Trophoblast cell (in vitro differentiated cells and primary cell): ENCODE results near the gene CFAP57.

ENCODE experiments used
- DNase-seq, 2 donors: peaks; one replicate each; pipeline ENCODE4 v3.0.0-alpha.2; 2016
- H2AFZ ChIP-seq: 2 replicates; pipeline ENCODE4 v1.6.1; 2013; ENCODE audit warnings: low read length, moderate library complexity, mild to moderate bottlenecking; ENCODE audit not compliant: insufficient read depth, poor library complexity
- H2AK5ac ChIP-seq: 2 replicates; pipeline ENCODE4 v1.6.1; 2013; ENCODE audit warnings: mild to moderate bottlenecking, low read length
- H2BK120ac ChIP-seq: 2 replicates; pipeline ENCODE4 v1.6.1; 2013; ENCODE audit warnings: low read length, mild to moderate bottlenecking, moderate library complexity; ENCODE audit not compliant: insufficient read depth, poor library complexity
- H2BK12ac ChIP-seq: 2 replicates; pipeline ENCODE4 v1.6.1; 2013; ENCODE audit warnings: mild to moderate bottlenecking, low read length, moderate library complexity
- H2BK5ac ChIP-seq: 2 replicates; pipeline ENCODE4 v1.6.1; 2013; ENCODE audit warnings: low read length, low read depth, moderate library complexity, mild to moderate bottlenecking; ENCODE audit not compliant: poor library complexity
- H3K14ac ChIP-seq: 2 replicates; pipeline ENCODE4 v1.6.1; 2013; ENCODE audit warnings: mild to moderate bottlenecking, low read length
- H3K18ac ChIP-seq: 2 replicates; pipeline ENCODE4 v1.6.1; 2013; ENCODE audit warnings: mild to moderate bottlenecking, low read length
- H3K23ac ChIP-seq: 2 replicates; pipeline ENCODE4 v1.6.1; 2013; ENCODE audit warnings: low read length
- H3K27ac ChIP-seq: 2 replicates; pipeline ENCODE4 v1.5.1; 2013; ENCODE audit warnings: low read depth, mild to moderate bottlenecking, inconsistent platforms, low read length, moderate library complexity
- H3K27me3 ChIP-seq: 2 replicates; pipeline ENCODE4 v1.6.1; 2013; ENCODE audit warnings: inconsistent platforms, mild to moderate bottlenecking, low read length, moderate library complexity; ENCODE audit not compliant: insufficient read depth
- H3K36me3 ChIP-seq, 2 experiments: 1 replicate in 1 of 2; 2 replicates in 1 of 2; pipeline ENCODE4 v1.6.1; 2013; ENCODE audit warnings: low read length in 2 of 2, mild to moderate bottlenecking in 2 of 2, moderate library complexity in 1 of 2; ENCODE audit not compliant: insufficient read depth in 2 of 2, control insufficient read depth in 1 of 2
- H3K4ac ChIP-seq: 2 replicates; pipeline ENCODE4 v1.6.1; 2013; ENCODE audit warnings: low read depth, mild to moderate bottlenecking, low read length, moderate library complexity
- H3K4me1 ChIP-seq, 2 experiments: 1 replicate in 1 of 2; 2 replicates in 1 of 2; pipeline ENCODE4 v1.6.1; 2013; ENCODE audit warnings: low read length in 2 of 2, mild to moderate bottlenecking in 2 of 2, moderate library complexity in 1 of 2; ENCODE audit not compliant: insufficient read depth in 2 of 2, control insufficient read depth in 1 of 2
- H3K4me2 ChIP-seq: 2 replicates; pipeline ENCODE4 v1.6.1; 2013; ENCODE audit warnings: inconsistent platforms, mild to moderate bottlenecking, low read length, moderate library complexity
- H3K4me3 ChIP-seq: 2 replicates; pipeline ENCODE4 v1.5.1; 2013; ENCODE audit warnings: mild to moderate bottlenecking, low read depth, low read length, inconsistent platforms
- H3K79me1 ChIP-seq: one replicate; pipeline ENCODE4 v1.6.1; 2013; ENCODE audit warnings: low read length
- H3K79me2 ChIP-seq: 2 replicates; pipeline ENCODE4 v1.6.1; 2013; ENCODE audit warnings: low read length, mild to moderate bottlenecking; ENCODE audit not compliant: control insufficient read depth, insufficient read depth, poor library complexity
- H3K9ac ChIP-seq: 2 replicates; pipeline ENCODE4 v1.6.1; 2013; ENCODE audit warnings: mild to moderate bottlenecking, low read length
- H3K9me3 ChIP-seq: 2 replicates; pipeline ENCODE4 v1.6.1; 2013; ENCODE audit warnings: low read depth, mild to moderate bottlenecking, control low read depth, inconsistent platforms, low read length; ENCODE audit not compliant: insufficient read depth
- H4K12ac ChIP-seq: 2 replicates; pipeline ENCODE4 v1.6.1; 2013; ENCODE audit warnings: low read depth, mild to moderate bottlenecking, low read length, moderate library complexity
- H4K8ac ChIP-seq: 2 replicates; pipeline ENCODE4 v1.6.1; 2013; ENCODE audit warnings: low read depth, mild to moderate bottlenecking, low read length, moderate library complexity
- H4K91ac ChIP-seq: one replicate; pipeline ENCODE4 v1.6.1; 2013; ENCODE audit warnings: low read depth, mild to moderate bottlenecking, low read length, moderate library complexity
- WGBS: extraction: QIAGEN DNeasy Blood & Tissue Kit; methylation state at CpG from one replicate; pipeline ENCODE4 v1.1.7; 2013; ENCODE audit warnings: missing lambda C conversion rate; ENCODE audit not compliant: insufficient read length, insufficient coverage; ENCODE audit errors: extremely low coverage; 5-methylcytosine and 5-hydroxymethylcytosine counted together

Gene CFAP57

DNA sequence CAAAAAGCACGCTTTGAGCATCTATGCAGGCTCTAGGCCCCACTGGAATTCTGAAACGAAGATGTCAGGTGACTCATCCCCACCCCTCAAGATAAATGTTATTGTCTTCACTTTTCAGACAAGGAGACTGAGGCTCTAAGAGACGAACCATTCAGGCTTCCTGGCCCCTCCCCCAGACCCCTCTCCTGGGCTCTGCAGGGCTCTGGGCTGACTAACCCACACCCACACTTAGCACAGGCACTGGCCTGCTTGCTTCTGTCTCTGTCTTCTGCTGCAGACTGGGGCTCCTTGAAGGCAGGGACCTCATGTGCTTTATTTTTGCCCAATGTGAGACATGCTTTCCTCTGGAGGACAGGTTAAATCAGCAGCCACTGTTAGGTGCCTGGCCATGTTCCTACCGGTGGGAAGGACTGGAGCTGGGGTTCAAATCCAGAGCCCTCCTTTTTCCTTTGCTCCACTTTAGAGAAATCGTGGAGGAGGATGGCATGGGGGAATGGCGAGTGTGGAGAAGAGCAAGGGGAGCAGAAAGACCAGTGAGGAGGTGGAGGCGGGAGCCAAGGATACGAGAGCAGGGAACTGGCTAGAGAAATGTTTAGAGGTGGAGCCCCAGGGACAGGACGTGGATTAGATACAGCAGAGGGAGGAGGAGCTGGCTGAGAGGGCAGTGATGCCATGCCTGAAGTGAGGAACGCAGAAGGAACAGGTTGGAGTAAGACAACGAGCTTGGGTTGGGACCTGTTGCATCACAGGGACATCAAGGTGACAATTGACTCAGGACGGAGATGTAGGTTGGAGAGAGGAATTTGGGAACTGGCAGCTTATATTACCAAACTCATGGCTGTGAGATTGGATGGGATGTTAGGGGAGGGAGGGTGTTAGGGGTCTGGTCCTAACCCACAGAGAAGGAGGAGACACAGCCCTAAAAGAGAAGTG, 99.3 kb downstream of the CFAP57 start:
- DNase-seq = no peak
- Histone ChIP-seq H2AFZ (no peak overlapping the region), H3K14ac (no peak overlapping the region), H2BK5ac (no peak overlapping the region), H3K79me1 (no peaks in the 10 kb centered on the region), H3K18ac (no peak overlapping the region), H2BK12ac (no peak overlapping the region), H3K4me3 (peak overlapping the region; percentile 51), H3K27me3 (no peaks in the 10 kb centered on the region), H3K4me2 (peak overlapping the region; percentile 59), H3K36me3 (no peaks in the 10 kb centered on the region), H4K91ac (no peak overlapping the region), H2AK5ac (no peak overlapping the region), H3K4ac (no peak overlapping the region), H3K23ac (no peak overlapping the region), H3K9ac (no peak overlapping the region), H4K8ac (no peak overlapping the region), H3K4me1 (peaks cover 2 to 17% of the 10 kb centered on the region in 2 experiments), H3K27ac (no peak overlapping the region), H4K12ac (no peak overlapping the region), H3K9me3 (peaks cover 3% of the 10 kb centered on the region), H3K79me2 (no peaks in the 10 kb centered on the region), H2BK120ac (no peak overlapping the region)
- no CpG with 5 or more reads among the region's 12 CpGs for WGBS

DNA sequence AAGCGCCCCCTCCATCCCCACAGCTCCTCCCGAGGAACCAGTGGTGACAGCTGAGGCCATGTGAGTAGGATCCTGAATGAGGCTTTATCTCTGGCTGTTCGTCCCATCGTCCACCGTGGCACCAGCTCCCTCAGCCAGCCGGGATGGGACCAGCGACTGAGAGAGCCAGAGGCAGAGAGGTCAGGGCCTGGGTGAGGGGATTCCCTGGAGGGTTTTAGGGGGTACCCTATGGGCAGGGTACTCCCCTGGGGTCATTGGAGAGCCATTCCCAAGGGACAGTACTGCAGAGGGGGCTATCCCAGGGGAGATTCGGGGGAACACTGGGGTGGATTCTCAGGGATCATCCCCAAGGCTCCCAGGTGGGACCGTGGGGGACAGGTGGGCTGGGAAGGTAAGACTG, 100.0 kb downstream of the CFAP57 start:
- Histone ChIP-seq H3K27me3 (no peaks in the 10 kb centered on the region), H4K8ac (no peak overlapping the region), H2BK120ac (no peak overlapping the region), H3K4me1 (peaks cover 2 to 17% of the 10 kb centered on the region in 2 experiments), H3K18ac (no peak overlapping the region), H3K79me1 (no peaks in the 10 kb centered on the region), H3K23ac (no peak overlapping the region), H3K9ac (no peak overlapping the region), H3K27ac (no peak overlapping the region), H3K36me3 (no peaks in the 10 kb centered on the region), H4K12ac (no peak overlapping the region), H3K9me3 (peaks cover 3% of the 10 kb centered on the region), H2AK5ac (no peak overlapping the region), H3K4ac (no peak overlapping the region), H2AFZ (no peak overlapping the region), H2BK5ac (no peak overlapping the region), H3K4me3 (no peak overlapping the region), H3K79me2 (no peaks in the 10 kb centered on the region), H3K4me2 (no peak overlapping the region), H4K91ac (no peak overlapping the region), H2BK12ac (no peak overlapping the region), H3K14ac (no peak overlapping the region)
- no CpG with 5 or more reads among the region's 9 CpGs for WGBS
- no peak for DNase-seq

DNA sequence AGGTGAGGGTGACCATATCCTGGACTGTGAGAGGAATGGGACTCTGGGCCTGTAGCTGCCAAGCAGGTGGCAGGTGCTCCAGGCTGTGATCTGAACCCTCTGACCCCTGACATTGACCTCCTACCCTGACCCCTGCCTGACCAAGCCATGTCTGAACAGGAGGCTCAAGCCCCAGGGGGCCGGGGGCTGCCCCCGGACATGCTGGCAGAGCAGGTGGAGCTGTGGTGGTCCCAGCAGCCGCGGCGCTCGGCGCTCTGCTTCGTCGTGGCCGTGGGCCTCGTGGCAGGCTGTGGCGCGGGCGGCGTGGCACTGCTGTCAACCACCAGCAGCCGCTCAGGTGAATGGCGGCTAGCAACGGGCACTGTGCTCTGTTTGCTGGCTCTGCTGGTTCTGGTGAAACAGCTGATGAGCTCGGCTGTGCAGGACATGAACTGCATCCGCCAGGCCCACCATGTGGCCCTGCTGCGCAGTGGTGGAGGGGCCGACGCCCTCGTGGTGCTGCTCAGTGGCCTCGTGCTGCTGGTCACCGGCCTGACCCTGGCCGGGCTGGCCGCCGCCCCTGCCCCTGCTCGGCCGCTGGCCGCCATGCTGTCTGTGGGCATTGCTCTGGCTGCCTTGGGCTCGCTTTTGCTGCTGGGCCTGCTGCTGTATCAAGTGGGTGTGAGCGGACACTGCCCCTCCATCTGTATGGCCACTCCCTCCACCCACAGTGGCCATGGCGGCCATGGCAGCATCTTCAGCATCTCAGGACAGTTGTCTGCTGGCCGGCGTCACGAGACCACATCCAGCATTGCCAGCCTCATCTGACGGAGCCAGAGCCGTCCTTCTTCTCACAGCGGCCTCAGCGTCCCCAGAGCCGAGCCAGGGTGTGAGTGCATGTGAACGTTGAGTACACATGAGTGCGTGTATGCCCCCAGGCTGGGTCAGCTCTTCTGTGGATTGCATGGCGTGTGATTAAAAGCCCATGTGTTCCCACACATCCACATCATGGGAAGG, 100.7 kb downstream of the CFAP57 start:
- no peak overlapping the region for H3K9ac ChIP-seq
- H3K4me2 ChIP-seq = no peak overlapping the region
- no peak overlapping the region for H4K91ac ChIP-seq
- H2AFZ ChIP-seq = no peak overlapping the region
- no peaks in the 10 kb centered on the region for H3K36me3 ChIP-seq
- H3K79me1 ChIP-seq = no peaks in the 10 kb centered on the region
- H4K8ac ChIP-seq = no peak overlapping the region
- no peak overlapping the region for H3K14ac ChIP-seq
- H3K79me2 ChIP-seq = no peaks in the 10 kb centered on the region
- no peak overlapping the region for H3K18ac ChIP-seq
- WGBS = no CpG with 5 or more reads among the region's 46 CpGs
- no peak overlapping the region for H3K27ac ChIP-seq
- H3K4me3 ChIP-seq = peak overlapping the region; percentile 1
- H2BK12ac ChIP-seq = no peak overlapping the region
- H4K12ac ChIP-seq = no peak overlapping the region
- H2AK5ac ChIP-seq = no peak overlapping the region
- H2BK120ac ChIP-seq = no peak overlapping the region
- no peak overlapping the region for H3K4ac ChIP-seq
- DNase-seq = no peak
- H3K23ac ChIP-seq = no peak overlapping the region
- H2BK5ac ChIP-seq = no peak overlapping the region
- peaks cover 2 to 17% of the 10 kb centered on the region in 2 experiments for H3K4me1 ChIP-seq
- peaks cover 3% of the 10 kb centered on the region for H3K9me3 ChIP-seq
- no peaks in the 10 kb centered on the region for H3K27me3 ChIP-seq

DNA sequence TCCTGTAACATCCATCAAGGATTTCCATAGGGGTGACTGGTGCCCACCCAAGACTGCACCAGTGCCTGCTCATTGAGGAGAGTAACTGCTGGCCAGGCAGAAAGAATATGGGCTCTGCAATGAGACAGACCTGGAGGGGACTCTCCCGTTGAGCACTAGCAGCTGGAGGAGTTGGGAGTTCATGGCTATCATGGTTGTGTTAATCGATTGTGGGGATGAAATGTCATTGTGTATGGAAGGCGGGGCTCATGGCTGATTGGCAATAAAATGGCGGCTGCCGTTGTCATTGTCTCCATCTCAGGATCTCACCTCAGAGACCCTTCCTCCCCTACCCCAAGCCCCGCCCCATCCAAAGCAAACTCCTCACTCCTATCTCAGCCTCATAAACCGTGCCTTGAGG, 101.6 kb downstream of the CFAP57 start:
- no peak overlapping the region for H3K14ac ChIP-seq
- no peak overlapping the region for H3K4ac ChIP-seq
- no peak overlapping the region for H3K4me3 ChIP-seq
- H4K8ac ChIP-seq = no peak overlapping the region
- H3K23ac ChIP-seq = no peak overlapping the region
- no peak overlapping the region for H2AK5ac ChIP-seq
- no peaks in the 10 kb centered on the region for H3K79me2 ChIP-seq
- H2BK12ac ChIP-seq = no peak overlapping the region
- peaks cover 2 to 17% of the 10 kb centered on the region in 2 experiments for H3K4me1 ChIP-seq
- no peak overlapping the region for H2BK120ac ChIP-seq
- no peak overlapping the region for H3K4me2 ChIP-seq
- H3K9ac ChIP-seq = no peak overlapping the region
- H3K18ac ChIP-seq = no peak overlapping the region
- H3K27me3 ChIP-seq = no peaks in the 10 kb centered on the region
- no CpG with 5 or more reads among the region's 7 CpGs for WGBS
- no peak overlapping the region for H3K27ac ChIP-seq
- H3K9me3 ChIP-seq = peaks cover 3% of the 10 kb centered on the region
- H4K91ac ChIP-seq = no peak overlapping the region
- no peak overlapping the region for H4K12ac ChIP-seq
- H2BK5ac ChIP-seq = no peak overlapping the region
- no peaks in the 10 kb centered on the region for H3K79me1 ChIP-seq
- no peaks in the 10 kb centered on the region for H3K36me3 ChIP-seq
- DNase-seq = no peak
- H2AFZ ChIP-seq = no peak overlapping the region
